Midbrain (tissue), 1 donor: ENCODE data around the gene CHID1.

Experiments
- DNase-seq: peaks from one replicate; lab custom pipeline; 2025; lab: John Stamatoyannopoulos, UW

The CHID1 gene

GRCh38 chr11:849951-850774, 60.4 kb downstream of the CHID1 start:
- no peak for DNase-seq

DNA sequence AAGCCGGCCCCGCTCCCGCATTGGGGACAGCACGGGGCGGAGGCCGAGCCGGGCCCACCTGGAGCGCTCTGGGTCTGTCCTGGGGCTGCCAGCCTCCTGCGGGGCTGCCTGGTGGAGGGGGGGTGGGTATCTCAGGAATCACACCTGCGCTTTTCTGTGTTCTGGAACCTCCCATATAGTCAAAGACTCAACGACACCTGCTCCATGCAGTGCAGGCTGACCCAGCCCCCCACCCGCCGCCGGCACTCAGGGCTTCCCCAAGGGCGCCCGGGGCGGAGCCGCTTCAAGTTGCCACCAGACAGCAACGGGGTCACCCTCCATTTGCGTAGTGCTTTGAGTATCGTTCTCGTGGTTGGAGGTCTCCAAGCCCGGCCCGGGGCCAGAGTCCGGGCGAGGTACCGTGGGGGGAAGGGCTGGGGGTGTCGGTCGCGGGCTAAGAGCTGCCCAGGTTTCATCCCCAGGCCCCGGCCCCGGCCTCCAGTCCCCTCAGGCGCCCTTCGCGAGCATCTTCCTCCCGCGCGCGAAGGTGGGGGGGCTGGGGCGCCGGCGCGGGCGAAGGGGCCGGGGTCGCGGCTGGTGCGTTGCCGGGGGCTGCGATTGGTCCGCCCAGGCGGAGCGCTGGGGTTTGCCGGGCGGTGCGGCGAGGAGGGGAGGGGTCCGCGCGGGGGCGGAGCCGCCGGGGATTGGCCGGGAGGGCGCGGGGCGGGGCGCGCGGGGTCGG, 61.3 kb downstream of the CHID1 start:
- no peak for DNase-seq

DNA sequence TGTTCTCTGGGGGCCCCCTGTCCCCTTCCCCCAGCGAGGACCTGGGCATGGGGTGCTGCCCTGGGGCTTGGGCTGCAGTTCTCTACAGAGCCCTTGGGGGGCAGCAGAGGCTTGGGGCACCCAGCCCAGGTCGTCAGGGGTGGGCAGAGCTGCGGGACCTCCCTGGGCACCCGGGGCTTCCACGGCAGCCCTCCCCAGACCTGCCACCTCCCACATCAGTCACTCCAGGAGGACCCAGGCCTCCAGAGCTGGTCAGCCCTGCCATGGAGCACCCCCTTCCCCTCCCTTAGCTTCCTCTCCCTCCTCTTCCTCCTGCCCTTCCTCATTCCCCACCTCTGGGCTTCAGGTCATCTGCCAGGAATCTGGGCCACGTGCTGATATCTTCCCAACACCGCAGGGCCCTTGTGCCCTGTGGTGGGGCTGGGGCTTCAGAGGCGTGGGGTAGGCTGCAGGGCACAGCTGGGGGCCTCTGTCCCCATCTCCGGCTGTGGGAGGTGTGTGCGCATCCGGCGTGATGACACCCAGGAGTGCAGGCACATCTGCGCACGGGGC, 62.2 kb downstream of the CHID1 start:
- DNase-seq: peak; percentile 21

DNA sequence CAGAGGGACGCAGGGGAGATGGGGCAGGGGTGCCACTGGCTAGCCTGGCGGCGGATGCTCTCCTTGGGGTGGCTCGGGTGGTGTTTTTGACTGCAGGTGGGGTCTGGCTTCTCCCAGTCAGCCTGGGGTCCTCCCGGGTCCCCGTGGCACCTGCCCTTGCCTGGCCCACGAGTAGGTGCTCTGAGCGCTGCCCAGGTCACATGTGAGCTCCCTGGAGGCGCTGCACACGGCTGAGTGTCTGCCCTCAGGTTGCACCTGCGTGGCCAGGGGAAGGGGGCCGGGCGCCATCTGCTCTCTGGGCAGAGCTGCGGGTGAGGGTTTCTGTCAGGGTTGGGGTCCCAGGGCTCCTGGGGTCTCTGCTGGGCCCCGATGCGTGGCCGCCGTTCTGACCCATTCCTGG, 62.7 kb downstream of the CHID1 start:
- no peak for DNase-seq

DNA sequence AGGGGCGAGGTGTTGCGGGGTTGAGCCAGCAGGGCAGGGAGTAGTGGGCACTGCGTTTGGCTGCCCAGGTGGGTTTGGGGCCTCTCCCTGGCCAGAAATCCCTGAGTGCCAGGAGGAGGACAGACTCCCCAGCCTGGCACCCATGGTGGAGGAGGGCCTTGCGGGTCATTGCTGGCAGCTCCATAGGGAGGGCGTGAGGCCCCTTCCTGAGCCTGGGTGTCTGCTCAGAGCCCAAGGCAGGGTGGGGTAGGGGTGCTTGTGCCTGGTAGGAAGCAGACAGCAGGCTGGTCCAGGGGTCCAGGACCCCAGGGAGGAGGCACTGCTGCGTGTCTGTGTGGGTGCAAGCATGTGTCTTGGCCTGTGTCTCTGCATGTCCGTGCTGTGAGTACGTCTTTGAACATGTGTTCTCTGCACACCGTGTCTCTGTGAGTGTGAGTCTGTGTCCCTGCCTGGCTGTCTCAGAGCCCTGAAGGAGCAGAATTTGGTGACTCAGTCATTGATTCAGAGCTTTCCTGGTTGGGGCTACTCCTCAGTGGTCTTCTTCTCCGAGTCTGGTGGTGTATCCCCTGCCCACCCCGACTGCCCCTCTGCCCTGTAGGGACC, 64.0 kb downstream of the CHID1 start:
- DNase-seq: no peak

DNA sequence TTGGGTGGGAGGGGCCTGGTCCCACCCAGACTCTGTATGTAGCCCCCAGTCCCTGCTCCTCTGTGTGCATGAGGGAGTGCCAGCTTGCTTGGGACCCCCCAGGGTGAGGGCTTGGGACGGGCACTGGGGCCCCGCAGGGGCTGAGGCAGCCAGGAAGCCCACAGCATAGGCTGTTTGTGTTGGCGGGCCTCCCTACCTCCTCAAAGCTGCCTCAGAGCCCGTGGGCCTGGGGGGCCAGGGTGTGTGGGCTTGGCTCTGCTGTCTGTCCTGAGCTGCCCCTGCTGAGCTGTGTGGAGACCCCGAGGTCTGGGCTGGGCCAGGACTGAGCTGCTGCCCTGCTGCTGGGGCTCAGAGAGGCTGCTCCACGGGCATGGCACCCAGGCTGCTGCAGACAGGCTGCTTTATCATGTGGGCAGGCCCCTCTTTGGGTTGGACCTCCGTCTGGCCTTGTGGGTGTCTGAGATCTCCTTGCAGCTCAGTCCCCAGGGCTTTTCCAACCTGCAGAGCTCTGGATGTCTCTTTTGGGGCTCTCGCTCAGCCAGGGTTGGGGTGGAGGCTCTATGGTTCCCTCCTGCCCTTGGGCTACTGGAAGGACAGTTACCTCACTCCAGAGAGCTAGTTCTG, 64.6 kb downstream of the CHID1 start:
- no peak for DNase-seq

DNA sequence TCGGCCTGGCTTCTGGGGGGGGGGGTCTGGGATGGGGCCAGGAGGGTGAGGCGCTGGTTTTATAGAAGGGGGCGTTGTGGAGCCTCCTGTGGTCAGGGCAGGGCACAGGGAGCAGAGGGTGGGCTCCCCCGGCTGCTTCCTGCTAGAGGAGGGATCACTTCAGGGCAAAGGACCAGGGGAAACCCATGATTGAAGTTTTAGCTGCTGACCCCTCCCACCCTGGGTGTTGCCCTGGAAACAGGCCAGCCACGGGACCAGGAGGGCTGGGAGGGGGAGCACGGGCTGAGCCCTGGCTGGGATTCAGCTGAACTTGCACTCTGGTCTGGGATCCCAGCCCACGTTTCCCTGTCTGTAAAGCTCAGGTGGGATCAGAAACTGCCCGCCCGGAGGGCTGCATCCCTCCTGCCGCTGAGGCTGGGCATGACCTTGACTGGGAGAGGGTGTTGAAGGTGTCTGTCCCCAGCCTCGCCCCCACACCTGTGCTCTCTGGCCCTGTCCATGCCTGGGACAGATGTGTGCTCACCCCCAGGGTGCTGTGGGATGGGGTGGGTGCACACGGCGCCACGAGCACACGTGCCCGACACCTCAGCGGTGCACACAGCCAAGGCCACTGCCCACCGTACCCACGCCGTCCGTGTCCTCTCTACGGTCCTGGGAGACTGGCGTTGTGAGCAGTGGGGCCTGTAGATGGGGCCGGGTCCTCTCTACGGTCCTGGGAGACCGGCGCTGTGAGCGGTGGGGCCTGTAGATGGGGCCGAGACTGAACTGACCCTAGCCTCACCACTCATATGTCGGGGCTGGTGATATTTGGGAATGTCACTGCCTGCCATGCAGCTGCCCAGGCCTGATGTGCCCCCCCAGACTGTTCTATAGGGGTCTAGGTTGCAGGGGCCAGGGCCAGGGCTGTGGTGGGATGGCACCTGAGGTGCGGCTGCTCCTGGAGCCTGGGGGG, 65.6 kb downstream of the CHID1 start:
- peak; percentile 19 for DNase-seq

DNA sequence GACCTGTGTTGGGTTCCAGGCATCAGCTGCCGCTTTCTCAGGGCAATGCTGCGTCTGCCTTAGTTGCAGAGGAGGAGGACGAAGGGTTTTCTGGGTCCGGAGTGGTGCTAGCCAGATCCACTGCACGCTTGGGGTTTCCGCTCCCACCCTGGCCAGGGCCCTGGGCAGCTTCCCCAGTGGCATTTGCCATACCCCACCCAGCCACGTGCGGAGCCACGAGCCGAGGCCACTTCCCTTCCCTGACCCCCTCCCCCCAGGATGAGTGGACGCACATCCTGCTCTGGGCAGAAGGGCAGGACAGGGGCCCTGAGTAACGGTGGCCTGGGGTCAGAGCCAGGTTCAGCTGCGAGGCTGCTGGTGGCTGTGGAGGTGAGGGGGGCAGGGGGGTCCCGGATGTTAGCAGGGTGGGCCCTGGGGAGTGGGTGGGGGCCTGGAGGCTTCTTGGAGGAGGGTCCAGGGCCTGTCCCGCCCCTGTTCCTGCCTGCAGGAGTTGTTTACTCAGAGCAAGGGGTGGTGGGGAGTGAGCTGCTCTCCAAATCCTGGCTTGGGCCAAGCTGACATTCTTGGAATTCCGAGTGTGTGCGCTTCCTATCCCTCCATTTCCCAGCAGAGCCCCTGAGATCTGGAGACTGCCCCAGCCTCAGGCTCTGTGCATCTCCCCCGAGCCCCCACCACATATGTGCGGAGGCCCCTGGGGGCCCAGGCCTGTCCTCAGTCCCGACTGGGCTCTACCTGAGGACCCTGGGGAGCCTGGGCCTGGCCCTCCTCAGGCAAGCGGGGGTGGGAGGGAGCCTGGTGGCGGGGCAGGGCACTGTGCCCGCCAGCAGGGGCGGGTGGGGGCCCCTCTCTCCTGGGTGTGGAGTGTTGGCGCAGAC, 66.6 kb downstream of the CHID1 start:
- no peak for DNase-seq

DNA sequence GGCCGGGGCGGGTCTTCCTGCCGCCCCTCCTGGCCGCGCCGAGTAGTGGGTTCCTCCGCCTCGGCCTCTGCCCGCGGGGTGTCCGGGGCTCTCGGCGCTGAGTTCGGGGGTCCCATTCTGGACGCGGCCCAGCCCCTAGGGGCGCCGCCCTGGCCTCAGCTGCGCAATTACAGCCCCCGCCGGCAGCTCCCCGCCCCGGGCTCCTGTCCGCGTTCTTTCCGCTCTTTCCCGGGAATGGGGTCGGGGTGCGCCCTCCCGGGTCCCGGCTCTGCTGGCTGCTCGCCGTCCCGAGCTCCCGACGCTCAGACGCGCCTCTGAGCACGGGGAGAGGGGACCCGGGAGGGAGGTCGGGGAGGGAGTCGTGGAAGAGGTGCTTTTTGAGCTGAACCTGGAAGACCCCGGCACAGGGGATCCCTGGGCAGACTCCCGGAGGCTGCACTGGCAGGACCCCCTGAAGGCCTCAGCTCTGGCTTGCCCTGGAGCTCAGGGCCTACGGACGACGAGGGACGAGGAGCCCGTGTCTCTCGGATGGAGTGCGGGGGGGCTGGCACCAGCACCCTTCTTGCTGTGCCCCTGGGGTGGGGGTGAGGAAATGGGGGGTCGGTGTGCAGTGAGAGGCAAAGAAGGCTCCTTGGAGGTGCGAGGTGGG, 67.4 kb downstream of the CHID1 start:
- DNase-seq: no peak

DNA sequence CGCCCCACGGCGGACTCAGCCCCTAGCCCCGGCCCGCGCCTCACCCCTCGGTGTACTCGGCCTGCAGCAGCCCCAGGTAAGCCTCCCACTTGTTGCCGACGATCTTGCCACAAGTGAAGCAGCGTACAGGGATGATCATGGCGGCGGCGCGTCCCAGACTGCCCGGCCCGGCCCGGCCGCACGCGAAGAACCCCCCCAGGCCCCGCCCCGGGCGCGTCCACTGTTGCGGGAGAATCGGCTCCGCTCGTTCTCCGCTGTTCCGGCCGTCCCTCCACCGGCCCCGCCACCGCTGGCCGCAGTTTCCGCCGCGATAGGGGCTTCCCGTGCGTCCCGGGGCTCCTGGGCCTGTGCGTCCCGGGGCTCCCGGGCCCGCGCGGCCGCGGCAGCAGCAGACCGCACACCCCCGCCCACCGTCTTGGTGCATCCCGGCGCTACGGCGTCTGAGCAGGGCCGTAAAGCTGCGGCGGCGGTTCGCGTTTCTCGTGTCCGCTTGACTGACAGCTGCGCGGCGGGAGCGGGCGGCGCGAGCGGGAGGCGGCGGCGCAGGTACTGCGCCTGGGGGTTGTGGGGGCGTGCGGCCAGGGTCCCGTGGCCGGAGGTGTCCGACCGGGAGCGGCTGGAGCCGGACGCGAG, 68.1 kb downstream of the CHID1 start, which contains the start of the genes POLR2L and TSPAN4:
Gene POLR2L, minus strand, starts transcription at position 160 of the 633 bp plus-strand sequence. Its CDS starts 21 bp downstream, at position 139.
Gene TSPAN4, plus strand, starts transcription at position 483 of the 633 bp plus-strand sequence. CDS start 7,453 bp downstream, outside the sequence.
- DNase-seq: peak; percentile 86

GRCh38 chr11:841981-842369, 68.6 kb downstream of the CHID1 start:
- no peak for DNase-seq

DNA sequence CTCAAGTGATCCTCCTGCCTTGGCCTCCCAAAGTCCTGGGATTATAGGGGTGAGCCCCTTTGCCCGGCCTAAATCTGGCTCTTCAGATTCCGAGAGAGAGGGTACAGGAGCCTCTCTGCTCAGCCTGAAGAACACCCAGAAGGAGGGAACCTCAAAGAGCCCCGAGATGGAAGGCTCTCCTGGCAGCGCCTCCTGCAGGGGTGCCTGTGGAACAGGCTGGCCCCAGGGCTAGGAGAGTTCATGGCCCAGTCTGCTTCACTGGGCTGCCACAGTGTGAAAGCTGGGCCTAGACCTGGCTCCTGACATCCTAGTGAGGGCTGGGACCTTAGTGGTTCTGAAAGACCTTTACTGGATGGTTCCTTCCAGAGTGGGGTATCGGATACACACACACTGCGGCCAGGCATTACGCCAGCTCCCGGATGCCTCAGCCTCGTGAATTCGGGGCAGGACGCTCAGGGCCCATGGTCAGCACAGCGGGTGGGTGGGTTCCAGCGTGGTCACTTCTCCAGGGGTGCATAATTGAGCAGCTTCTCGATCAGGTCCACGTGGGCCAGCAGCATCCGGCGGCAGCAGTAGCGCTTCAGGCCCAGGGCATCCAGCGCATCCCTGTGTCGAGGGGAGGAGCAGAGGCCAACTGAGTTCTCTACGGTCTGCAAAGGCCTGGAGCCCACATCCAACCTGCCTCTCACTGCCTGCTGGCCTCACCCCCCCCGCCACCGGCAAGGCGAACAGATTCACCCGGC, 70.6 kb downstream of the CHID1 start:
- no peak for DNase-seq

GRCh38 chr11:839280-839623, 71.4 kb downstream of the CHID1 start:
- DNase-seq: no peak

DNA sequence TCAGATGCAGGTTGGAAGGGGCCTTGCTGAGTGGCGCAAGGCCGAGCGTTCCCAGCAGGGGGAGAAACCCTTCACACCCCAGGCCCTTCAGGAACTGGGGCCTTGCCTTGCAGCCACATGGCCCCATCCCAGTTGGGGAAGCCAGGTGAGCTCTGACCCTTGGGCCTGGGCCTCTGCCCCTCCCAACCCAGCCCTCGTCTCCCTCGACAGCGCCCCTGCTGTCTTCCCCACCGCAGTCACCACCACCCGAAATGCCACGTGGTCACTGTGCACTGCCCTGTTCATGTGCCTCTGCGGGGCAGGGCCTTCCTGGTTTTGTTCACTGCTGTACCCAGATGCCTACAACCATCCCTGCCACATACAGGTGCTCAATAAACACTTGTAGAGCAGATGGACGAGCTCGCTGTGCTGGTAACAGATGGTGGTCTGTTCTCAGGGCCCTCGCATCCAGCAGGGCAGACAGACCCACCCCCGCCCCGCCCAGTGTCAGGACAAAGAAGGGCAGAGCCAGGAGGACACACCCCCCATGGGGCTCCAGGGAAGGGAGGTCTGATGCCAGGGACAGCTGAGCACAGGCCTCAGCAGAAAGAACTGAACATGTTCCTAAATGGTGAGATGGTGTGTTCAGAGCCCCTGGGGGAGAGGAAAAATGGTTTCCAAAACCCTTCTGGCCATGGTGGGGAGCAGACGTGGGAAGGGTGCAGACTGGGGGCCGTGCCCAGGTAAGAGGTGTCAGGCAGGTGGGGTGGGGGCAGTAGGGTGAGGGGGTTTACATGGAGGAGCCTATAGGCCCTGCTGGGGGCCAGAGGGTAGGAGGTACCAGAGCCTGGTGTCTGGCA, 72.0 kb downstream of the CHID1 start:
- DNase-seq: no peak

DNA sequence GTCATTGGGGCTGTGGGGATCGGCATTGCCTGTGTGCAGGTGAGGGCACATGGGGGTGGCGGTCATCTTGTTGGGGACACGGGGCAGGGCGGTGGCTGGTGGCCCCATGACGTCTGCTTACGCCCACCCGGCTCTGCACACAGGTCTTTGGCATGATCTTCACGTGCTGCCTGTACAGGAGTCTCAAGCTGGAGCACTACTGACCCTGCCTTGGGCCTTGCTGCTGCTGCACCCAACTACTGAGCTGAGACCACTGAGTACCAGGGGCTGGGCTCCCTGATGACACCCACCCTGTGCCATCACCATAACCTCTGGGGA, 72.7 kb downstream of the CHID1 start:
- no peak for DNase-seq

DNA sequence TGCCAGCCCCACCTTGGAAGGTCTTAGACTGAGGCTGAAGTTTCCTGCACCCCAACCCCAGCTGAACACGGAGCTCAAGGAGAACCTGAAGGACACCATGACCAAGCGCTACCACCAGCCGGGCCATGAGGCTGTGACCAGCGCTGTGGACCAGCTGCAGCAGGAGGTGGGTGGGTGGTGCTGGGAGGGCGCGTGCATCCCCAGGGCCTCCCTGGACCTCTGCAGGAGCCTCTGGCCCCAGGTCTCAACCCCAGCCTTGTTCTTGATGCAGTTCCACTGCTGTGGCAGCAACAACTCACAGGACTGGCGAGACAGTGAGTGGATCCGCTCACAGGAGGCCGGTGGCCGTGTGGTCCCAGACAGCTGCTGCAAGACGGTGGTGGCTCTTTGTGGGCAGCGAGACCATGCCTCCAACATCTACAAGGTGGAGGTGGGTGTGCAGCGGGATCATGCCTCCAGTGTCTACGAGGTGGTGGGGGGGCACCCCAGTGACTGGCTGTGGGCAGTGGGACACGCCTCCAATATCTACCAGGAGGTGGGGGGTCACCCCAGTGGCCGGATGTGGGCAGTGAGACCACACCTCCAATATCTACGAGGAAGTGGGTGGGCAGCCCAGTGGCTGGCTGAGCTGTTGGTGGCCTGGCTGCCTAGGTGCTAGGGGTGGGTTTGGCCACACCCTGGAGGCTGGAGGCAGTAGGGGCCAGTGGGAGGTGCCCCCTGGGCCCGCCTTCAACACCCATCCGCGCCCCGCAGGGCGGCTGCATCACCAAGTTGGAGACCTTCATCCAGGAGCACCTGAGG, 73.2 kb downstream of the CHID1 start:
- no peak for DNase-seq

DNA sequence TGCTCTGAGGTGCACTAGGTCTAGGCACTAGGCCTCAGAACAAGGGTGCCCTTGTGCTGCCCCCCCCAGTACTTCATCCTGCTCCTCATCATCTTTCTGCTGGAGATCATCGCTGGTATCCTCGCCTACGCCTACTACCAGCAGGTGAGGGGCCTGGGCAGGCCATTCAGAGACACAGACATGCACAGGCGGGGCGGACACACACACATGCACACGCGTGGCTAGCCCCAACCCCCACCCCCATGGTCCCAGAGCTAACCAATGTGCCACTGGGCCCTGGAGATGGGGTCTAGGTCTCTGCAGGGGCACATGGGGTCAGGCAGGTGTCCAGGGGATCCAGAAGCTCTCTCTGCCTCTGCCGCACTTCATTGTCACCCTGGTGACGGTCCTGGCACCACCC, 73.9 kb downstream of the CHID1 start:
- no peak for DNase-seq
